DLD1 (cell line): ENCODE results near the gene UGT1A10.
"Not testable (repeated sequence)": the region's sequence is repeated elsewhere in the genome, so short reads cannot be mapped to it uniquely, and the experiment has no call there.

Source experiments
- in situ Hi-C: cut with HindIII; loops from 2 replicates; pipeline ENCODE4 v1.10.0; 2017; ENCODE audit warnings: low sequenced_read_pairs

UGT1A10 gene

GRCh38 chr2:233655043-233655442 is 18.8 kb downstream of the UGT1A10 start:
- in situ Hi-C loops, result no loop called here

DNA sequence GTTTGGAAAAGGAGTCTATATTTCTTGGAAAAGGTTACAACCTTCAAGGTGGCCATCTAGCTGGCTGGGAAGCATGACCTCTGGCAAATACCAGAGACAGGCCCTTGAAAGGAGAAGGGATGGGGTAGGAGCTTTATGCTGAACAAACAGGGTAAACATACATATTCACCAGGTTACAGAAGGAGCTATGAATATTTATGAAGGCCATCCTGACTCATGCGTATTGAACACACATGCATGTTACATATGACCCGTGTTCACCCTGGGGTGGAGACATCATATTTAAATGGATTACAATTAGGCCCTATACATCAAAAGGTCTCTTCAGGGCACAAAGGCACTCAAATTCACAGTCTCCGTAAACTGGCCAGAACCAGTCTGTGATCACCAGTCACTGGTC is 19.7 kb downstream of the UGT1A10 start:
- in situ Hi-C loops, result not testable (repeated sequence)

- in situ Hi-C loops, result no loop called here
Observed at GRCh38 chr2:233656443-233656842, 20.2 kb downstream of the UGT1A10 start.

DNA sequence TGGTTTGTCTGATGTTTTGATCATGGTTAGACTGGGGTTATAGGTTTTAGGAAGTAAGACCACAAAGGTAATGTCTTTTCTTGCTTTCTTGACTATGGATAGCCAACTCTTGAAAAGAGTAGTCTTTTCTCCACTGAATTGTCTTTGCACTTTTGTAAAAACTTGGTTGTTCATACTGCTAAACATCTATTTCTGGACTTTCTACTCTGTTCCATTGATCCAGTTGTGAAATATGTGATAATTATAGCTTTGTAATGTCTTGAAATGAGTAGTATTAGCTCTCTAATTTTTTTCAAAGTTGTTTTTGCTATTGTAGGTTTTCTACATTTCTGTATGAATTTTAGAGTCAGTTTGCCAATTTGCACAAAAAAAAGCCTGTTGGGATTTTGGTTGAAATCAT is 22.4 kb downstream of the UGT1A10 start:
- in situ Hi-C loops, result no loop called here

GRCh38 chr2:233663911-233664310 is 27.7 kb downstream of the UGT1A10 start:
- in situ Hi-C loops, result no loop called here

GRCh38 chr2:233668605-233669260 is 32.5 kb downstream of the UGT1A10 start:
- in situ Hi-C loops, result no loop called here

GRCh38 chr2:233671290-233672161 is 35.3 kb downstream of the UGT1A10 start, which contains the start of gene UGT1A9:
UGT1A9 (plus strand) TSS chr2:233671898; CDS start chr2:233671935, 37 bp downstream.
- in situ Hi-C loops, result no loop called here

- in situ Hi-C loops, result no loop called here
Observed at GRCh38 chr2:233672886-233673285, 36.6 kb downstream of the UGT1A10 start.

DNA sequence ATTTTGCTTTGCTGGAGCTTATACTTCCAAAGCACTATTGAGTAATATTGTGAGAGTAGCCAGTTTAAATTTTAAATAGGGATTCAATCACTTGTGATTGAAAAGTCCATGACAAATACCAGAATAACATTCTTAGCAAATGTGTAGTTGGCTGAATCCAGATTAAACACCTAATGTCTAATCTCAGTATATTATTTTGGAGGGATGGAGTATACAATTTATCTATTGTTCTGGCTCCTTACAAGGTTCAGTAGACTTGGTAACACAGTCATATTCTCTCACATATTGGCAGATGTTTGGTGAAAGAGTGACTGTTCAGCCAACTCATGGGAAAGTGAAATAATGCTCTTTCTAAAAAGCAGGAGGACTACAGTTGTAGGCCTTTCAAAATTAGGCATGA is 37.6 kb downstream of the UGT1A10 start:
- in situ Hi-C loops, result no loop called here

DNA sequence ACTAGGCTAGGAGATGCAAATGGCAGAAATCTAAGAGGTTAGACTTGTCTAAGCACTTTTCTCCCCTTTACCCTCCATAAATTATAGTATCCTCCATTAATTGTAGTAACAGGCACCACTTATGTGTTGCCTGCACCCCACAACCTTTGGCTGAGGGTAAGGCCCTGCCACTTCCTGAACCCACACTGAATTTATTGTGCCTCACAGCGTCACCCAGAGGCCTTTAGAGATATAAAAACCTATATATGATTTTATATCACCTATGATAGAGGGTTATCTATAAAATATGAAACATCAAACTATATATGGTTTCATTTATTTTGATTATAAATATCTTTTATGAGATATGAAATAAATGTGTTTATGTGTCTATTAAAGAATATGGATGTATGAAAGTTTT is 38.1 kb downstream of the UGT1A10 start:
- in situ Hi-C loops, result no loop called here

DNA sequence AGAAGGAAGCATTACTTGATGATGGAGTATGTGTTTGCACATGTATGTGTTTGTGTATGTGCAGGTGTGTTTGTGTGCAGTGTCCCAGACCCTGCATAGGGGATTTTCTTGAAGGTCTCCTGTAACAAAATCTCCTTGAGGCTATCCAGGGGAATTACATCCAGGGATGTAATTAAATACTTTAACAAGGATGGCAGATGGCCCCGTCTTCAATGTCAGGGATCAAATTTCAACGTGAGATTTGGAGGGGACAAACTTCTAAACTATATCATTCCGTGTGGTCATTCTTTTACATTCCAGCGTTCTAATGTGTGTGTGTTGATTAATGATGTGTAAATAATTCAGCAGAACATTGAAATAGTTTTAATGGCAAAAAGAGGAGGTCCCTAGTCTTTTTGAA is 38.7 kb downstream of the UGT1A10 start:
- in situ Hi-C loops, result no loop called here

GRCh38 chr2:233676046-233676445 is 39.8 kb downstream of the UGT1A10 start:
- in situ Hi-C loops, result no loop called here

- in situ Hi-C loops, result no loop called here
Observed at GRCh38 chr2:233679196-233679595, 42.9 kb downstream of the UGT1A10 start.

GRCh38 chr2:233680361-233681045 is 44.3 kb downstream of the UGT1A10 start:
- in situ Hi-C loops, result no loop called here

DNA sequence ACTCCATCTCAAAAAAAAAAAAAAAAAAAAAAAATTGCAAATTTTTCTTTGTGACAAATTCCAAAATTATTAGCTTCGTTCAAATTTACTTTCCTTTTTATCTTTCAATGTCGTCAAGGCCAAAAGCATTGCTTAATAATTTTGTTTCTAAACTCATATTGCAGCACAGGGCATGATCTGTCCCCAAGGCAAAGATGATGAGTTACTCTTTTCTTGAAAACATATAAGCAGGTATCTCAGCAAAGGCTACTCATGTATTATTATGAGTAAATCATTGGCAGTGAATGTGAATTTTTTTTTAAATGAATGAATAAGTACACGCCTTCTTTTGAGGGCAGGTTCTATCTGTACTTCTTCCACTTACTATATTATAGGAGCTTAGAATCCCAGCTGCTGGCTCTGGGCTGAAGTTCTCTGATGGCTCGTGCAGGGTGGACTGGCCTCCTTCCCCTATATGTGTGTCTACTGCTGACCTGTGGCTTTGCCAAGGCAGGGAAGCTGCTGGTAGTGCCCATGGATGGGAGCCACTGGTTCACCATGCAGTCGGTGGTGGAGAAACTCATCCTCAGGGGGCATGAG is 45.4 kb downstream of the UGT1A10 start, which contains the start of gene UGT1A7:
Gene UGT1A7 (plus strand): TSS at position 381 of the 579 bp plus-strand sequence. CDS start 37 bp downstream, at position 418.
- in situ Hi-C loops, result no loop called here

DNA sequence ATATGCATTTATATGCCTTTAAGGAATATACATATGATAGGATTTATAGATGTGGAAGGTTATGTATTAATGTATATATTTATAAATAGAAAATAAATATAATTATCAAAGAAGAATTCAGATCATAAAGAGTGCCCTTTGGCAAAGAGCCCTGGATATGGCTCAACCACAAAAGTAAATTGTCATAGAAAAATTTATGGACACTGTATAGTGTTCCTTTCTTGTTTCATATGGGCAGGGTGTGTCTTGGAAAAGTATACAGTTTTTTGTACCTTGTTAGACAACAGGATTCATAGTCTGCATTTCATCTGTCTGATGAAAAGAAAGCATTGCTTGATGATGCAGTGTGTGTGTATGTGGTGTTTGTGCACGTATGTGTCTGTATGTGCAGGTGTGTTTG is 48.4 kb downstream of the UGT1A10 start:
- in situ Hi-C loops, result no loop called here

GRCh38 chr2:233686928-233687327 is 50.7 kb downstream of the UGT1A10 start:
- in situ Hi-C loops, result no loop called here

- in situ Hi-C loops, result no loop called here
Observed at GRCh38 chr2:233688341-233688740, 52.1 kb downstream of the UGT1A10 start.

GRCh38 chr2:233689031-233689430 is 52.8 kb downstream of the UGT1A10 start:
- in situ Hi-C loops, result no loop called here

GRCh38 chr2:233689501-233689900 is 53.3 kb downstream of the UGT1A10 start:
- in situ Hi-C loops, result no loop called here

DNA sequence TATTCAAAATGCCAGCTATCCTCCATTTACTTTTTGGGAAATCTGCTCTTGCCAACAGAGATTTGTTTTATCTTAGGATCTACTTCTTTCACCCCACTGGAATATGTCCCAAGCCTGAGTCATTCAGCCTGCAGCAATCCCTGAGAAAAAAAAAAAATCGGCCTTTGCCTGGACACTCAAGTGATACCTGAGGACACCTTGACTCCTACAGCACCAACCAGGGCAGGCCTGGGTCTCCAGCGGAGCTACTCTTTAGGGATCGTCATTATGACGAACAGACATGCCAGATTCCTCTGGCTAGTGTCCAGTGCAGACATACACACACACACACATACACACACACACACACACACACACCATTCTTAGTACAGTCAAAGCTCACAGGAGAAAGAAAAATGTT is 54.2 kb downstream of the UGT1A10 start:
- in situ Hi-C loops, result no loop called here
